Endothelial cell of umbilical vein (primary cell): Measurements from ENCODE around the gene FICD. TPM values are rescaled to one million over a fixed set of nuclear protein-coding genes. Genes with fewer than 3 reads are reported as not detected.

Experiments used
- BruUV-seq: library from RNA; stranded (reverse); fragments of 400-500 nt; replicated peaks from 2 replicates; lab custom pipeline; 2021; lab: Mats Ljungman, UMichigan
- CTCF ChIA-PET: fragments of 300-600, 350-600 bp; sonication (Branson Sonifier 250); formaldehyde crosslinking; loops from one replicate; lab custom pipeline; 2021; ENCODE audit warnings: antibody characterized with exemption, inconsistent platforms; lab: Charles Lee
- POLR2A ChIA-PET: fragments of 300-600, 350-600 bp; sonication (Branson Sonifier 250); formaldehyde crosslinking; loops from one replicate; lab custom pipeline; 2021; ENCODE audit warnings: antibody characterized with exemption, inconsistent platforms; lab: Charles Lee
- DNase-seq: peaks from one replicate; pipeline ENCODE4 v3.0.0-alpha.2; 2011; ENCODE audit warnings: low read depth, low spot score
- FAIRE-seq: peaks from 2 replicates; lab custom pipeline; 2011; peaks lifted over from hg19 to GRCh38; lab: Jason Lieb, UNC
- H2AFZ ChIP-seq: 2 replicates; pipeline ENCODE4 v1.6.0; 2012; ENCODE audit warnings: low read depth, low read length, control low read depth, inconsistent platforms
- H3K27ac ChIP-seq: 2 replicates; pipeline ENCODE4 v1.5.1; 2011; ENCODE audit warnings: low read depth, mild to moderate bottlenecking, control low read depth, low read length, moderate library complexity; ENCODE audit not compliant: insufficient read depth
- H3K27me3 ChIP-seq, 2 experiments: 2 replicates each; pipeline versions ENCODE4 v1.6.0 to v1.6.1; 2011; ENCODE audit warnings: low read length in 2 of 2, mixed read lengths in 1 of 2; ENCODE audit not compliant: control insufficient read depth in 2 of 2, insufficient read depth in 2 of 2
- H3K36me3 ChIP-seq, 2 experiments: 2 replicates in 1 of 2; 3 replicates in 1 of 2; pipeline ENCODE4 v1.5.1; 2011; ENCODE audit warnings: low read length in 2 of 2, mild to moderate bottlenecking in 1 of 2, moderate library complexity in 1 of 2; ENCODE audit not compliant: control insufficient read depth in 2 of 2, insufficient read depth in 2 of 2; ENCODE audit errors: extremely low read depth in 1 of 2
- H3K4me1 ChIP-seq: 3 replicates; pipeline ENCODE4 v1.5.1; 2011; ENCODE audit warnings: mild to moderate bottlenecking, low read length; ENCODE audit not compliant: control insufficient read depth, insufficient read depth; ENCODE audit errors: extremely low read depth
- H3K4me2 ChIP-seq: 2 replicates; pipeline ENCODE4 v1.6.1; 2011; ENCODE audit warnings: low read length, control low read depth, mixed read lengths; ENCODE audit not compliant: insufficient read depth
- H3K4me3 ChIP-seq, 3 experiments: fragments of 200-600 bp in 1 of 3; sonication (generic), shearing (Covaris generic) in 1 of 3; replicated peaks in 1 of 3; 2 replicates each; pipeline ENCODE4 v1.5.1; 2011 to 2016; ENCODE audit warnings: control low read depth in 3 of 3, low read length in 3 of 3, mild to moderate bottlenecking in 2 of 3, inconsistent platforms in 1 of 3, low read depth in 1 of 3, moderate library complexity in 1 of 3; ENCODE audit not compliant: insufficient read depth in 1 of 3
- H3K79me2 ChIP-seq: 2 replicates; pipeline ENCODE4 v1.6.0; 2012; ENCODE audit warnings: low read length, inconsistent platforms; ENCODE audit not compliant: control insufficient read depth, insufficient read depth
- H3K9ac ChIP-seq: replicated peaks from 2 replicates; pipeline ENCODE3; 2011; ENCODE audit warnings: low read length, control low read depth; ENCODE audit not compliant: insufficient read depth; ENCODE audit errors: extremely low read depth
- H3K9me1 ChIP-seq: replicated peaks from 3 replicates; pipeline ENCODE4 v1.6.0; 2011; ENCODE audit warnings: mild to moderate bottlenecking, low read length; ENCODE audit not compliant: control insufficient read depth, insufficient read depth; ENCODE audit errors: extremely low read depth
- H3K9me3 ChIP-seq: replicated peaks from 2 replicates; pipeline ENCODE4 v1.5.1; 2012; ENCODE audit warnings: low read length, inconsistent platforms; ENCODE audit not compliant: control insufficient read depth, insufficient read depth
- H4K20me1 ChIP-seq: replicated peaks from 2 replicates; pipeline ENCODE3; 2011; ENCODE audit warnings: mild to moderate bottlenecking, low read length; ENCODE audit not compliant: control insufficient read depth, insufficient read depth; ENCODE audit errors: extremely low read depth
- CTCF ChIP-seq, 2 donors: IDR thresholded peaks; 1 replicate in 1 of 2; 2 replicates in 1 of 2; pipeline ENCODE4 v1.5.1; 2011; ENCODE audit warnings: low read length in 2 of 2, mild to moderate bottlenecking in 2 of 2, moderate library complexity in 2 of 2, control low read depth in 1 of 2, inconsistent platforms in 1 of 2, low read depth in 1 of 2; ENCODE audit not compliant: insufficient read depth in 1 of 2; ENCODE audit errors: extremely low read depth in 1 of 2
- EZH2 ChIP-seq: IDR thresholded peaks from 2 replicates; pipeline ENCODE4 v1.6.1; 2012; ENCODE audit warnings: borderline replicate concordance, low read depth, mild to moderate bottlenecking, moderate library complexity, low read length, inconsistent platforms; ENCODE audit not compliant: severe bottlenecking
- FOS ChIP-seq: IDR thresholded peaks from 2 replicates; pipeline ENCODE4 v1.6.1; 2011; ENCODE audit warnings: mild to moderate bottlenecking, low read length, moderate library complexity, borderline replicate concordance; ENCODE audit not compliant: insufficient read depth
- GATA2 ChIP-seq: IDR thresholded peaks from 2 replicates; pipeline ENCODE4 v1.7.0; 2011; ENCODE audit warnings: low read depth, mild to moderate bottlenecking, moderate library complexity, mixed read lengths, low read length; ENCODE audit not compliant: insufficient read length, insufficient read depth
- JUN ChIP-seq: IDR thresholded peaks from 2 replicates; pipeline ENCODE4 v1.6.1; 2011; ENCODE audit warnings: borderline replicate concordance, low read depth; ENCODE audit not compliant: insufficient read length, insufficient read depth
- MAX ChIP-seq: IDR thresholded peaks from 2 replicates; pipeline ENCODE4 v1.6.1; 2011; ENCODE audit not compliant: insufficient read depth, insufficient read length
- MYC ChIP-seq: IDR thresholded peaks from one replicate; pipeline ENCODE4 v1.6.1; 2011; ENCODE audit warnings: mild to moderate bottlenecking, low read depth, low read length
- POLR2A ChIP-seq: IDR thresholded peaks from 2 replicates; pipeline ENCODE4 v1.6.1; 2012; ENCODE audit warnings: low read depth, mild to moderate bottlenecking, control low read depth, low read length
- POLR2AphosphoS5 ChIP-seq: IDR thresholded peaks from 2 replicates; pipeline ENCODE4 v1.6.1; 2012; ENCODE audit warnings: low read depth, mild to moderate bottlenecking, control low read depth, low read length, moderate library complexity; ENCODE audit not compliant: insufficient read depth
- dilution Hi-C: fragments of 300-500 bp; cut with MboI; formaldehyde crosslinking; loops from one replicate; pipeline ENCODE4 v1.15.0; 2019; ENCODE audit warnings: low sequenced_read_pairs; ENCODE audit not compliant: extremely low pct_ligation_motif_present
- intact Hi-C: fragments of 100-400 bp; cut with micrococcal nuclease; formaldehyde crosslinking; loops from one replicate; pipeline ENCODE4 v1.10.0; 2022
- polyA plus RNA-seq, 4 experiments: library from polyadenylated mRNA; depleted of rRNA in 3 of 4; stranded (reverse) in 3 of 4; unstranded in 1 of 4; fragments of >200 nt; gene quantifications; 2 replicates each; pipeline versions ENCODE4 v1.2.1 to v1.2.3, GENCODE V29; 2011 to 2012; ENCODE audit warnings: missing spikeins in 1 of 4
- total RNA-seq: library from RNA; stranded (reverse); gene quantifications from 2 replicates; pipeline ENCODE4 v1.2.3, GENCODE V29; 2021

Gene FICD
- total and polyA plus RNA-seq, 2 donors (not counting 3 experiments of a cell fraction or from before 2014, with no cell fraction given) = 3.9 to 6.1 TPM

DNA sequence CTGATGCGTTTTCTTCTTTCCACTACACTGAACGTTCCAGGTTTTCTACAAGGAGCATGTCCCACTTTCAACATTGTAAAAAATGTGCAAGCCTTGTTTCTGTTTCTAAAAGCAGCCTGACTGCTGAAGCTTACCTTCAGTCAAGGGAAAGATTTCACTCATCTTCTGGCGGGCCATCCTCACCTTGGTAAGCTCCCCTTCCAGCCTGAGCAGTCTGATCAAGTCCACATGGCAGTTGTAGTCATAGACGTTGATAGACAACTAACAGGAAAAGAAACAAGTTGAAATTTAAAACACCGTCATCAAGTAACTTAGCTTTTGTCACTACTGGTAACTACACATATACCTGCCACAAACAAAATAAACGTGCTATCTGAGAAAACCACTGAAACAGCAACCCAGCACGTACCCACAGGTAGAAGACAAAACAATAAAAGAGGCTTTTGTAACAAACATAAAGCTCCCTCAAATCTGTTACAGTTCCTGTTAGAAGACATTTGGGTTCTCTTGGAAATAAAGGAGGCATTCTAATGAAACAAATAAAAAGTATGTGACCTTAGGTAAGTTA, 34.0 kb downstream of the FICD start:
- dilution Hi-C loops (no loop called here), intact Hi-C loops (no loop called here)
- Histone ChIP-seq H4K20me1 (peaks cover 5% of the 10 kb centered on the region), H2AFZ (no peak overlapping the region), H3K27me3 (no peaks in the 10 kb centered on the region), H3K36me3 (peaks cover 11 to 13% of the 10 kb centered on the region in 2 experiments), H3K27ac (no peak overlapping the region), H3K79me2 (peaks cover 60% of the 10 kb centered on the region), H3K4me2 (no peak overlapping the region), H3K4me1 (no peaks in the 10 kb centered on the region), H3K4me3 (no peak overlapping the region), H3K9ac (no peak overlapping the region), H3K9me3 (no peaks in the 10 kb centered on the region), H3K9me1 (no peaks in the 10 kb centered on the region)
- DNase-seq = no peak
- no peak for FAIRE-seq
- BruUV-seq = no TSS peak
- CTCF ChIA-PET = no interaction called here
- POLR2A ChIA-PET = no interaction called here
- TF ChIP-seq FOS (no peak), EZH2 (no peak), MYC (no peak), POLR2A (no peak), CTCF (IDR thresholded peaks at IDR 0.05; ENCODE audit: extremely low read depth in 1 of 2, insufficient read depth in 1 of 2, low read depth in 1 of 2, low read length in 2 of 2) (no peak), MAX (no peak), JUN (no peak), GATA2 (no peak), POLR2AphosphoS5 (no peak)
